ENCODE data around the gene VTI1A.

Gene VTI1A

GRCh38 chr10:112746329-112746728, 299.3 kb downstream of the VTI1A start:
- DNase-seq (ENCODE audit: low read depth): no peak
- H3K4me3 ChIP-seq (ENCODE audit: low read length): no peak overlapping the region
- H3K9me3 ChIP-seq (ENCODE audit: control insufficient read depth, low read length): no peaks in the 10 kb centered on the region
- no peak overlapping the region for H3K9ac ChIP-seq (ENCODE audit: low read length)
- H3K36me3 ChIP-seq (ENCODE audit: control insufficient read depth, insufficient read depth, low read length, severe bottlenecking): no peaks in the 10 kb centered on the region
- H3K4me1 ChIP-seq (ENCODE audit: control insufficient read depth, insufficient read depth, low read length): peaks cover 8% of the 10 kb centered on the region
- H3K27me3 ChIP-seq (replicated peaks; ENCODE audit: control insufficient read depth, insufficient read depth, low read length): no peaks in the 10 kb centered on the region

- Histone ChIP-seq H3K4me3 (ENCODE audit: low read length) (no peak overlapping the region), H3K9me3 (ENCODE audit: control insufficient read depth, low read length) (no peaks in the 10 kb centered on the region), H3K4me1 (ENCODE audit: control insufficient read depth, insufficient read depth, low read length) (peaks cover 27% of the 10 kb centered on the region), H3K36me3 (ENCODE audit: control insufficient read depth, insufficient read depth, low read length, severe bottlenecking) (no peaks in the 10 kb centered on the region), H3K27me3 (replicated peaks; ENCODE audit: control insufficient read depth, insufficient read depth, low read length) (no peaks in the 10 kb centered on the region), H3K9ac (ENCODE audit: low read length) (no peak overlapping the region)
- no peak for DNase-seq (ENCODE audit: low read depth)
These were observed 303.6 kb downstream of the VTI1A start for GRCh38 chr10:112750427-112751167.

GRCh38 chr10:112751651-112752050, 304.6 kb downstream of the VTI1A start:
- Histone ChIP-seq H3K27me3 (replicated peaks; ENCODE audit: control insufficient read depth, insufficient read depth, low read length) (no peaks in the 10 kb centered on the region), H3K4me1 (ENCODE audit: control insufficient read depth, insufficient read depth, low read length) (peaks cover 27% of the 10 kb centered on the region), H3K4me3 (ENCODE audit: low read length) (no peak overlapping the region), H3K9me3 (ENCODE audit: control insufficient read depth, low read length) (no peaks in the 10 kb centered on the region), H3K9ac (ENCODE audit: low read length) (no peak overlapping the region), H3K36me3 (ENCODE audit: control insufficient read depth, insufficient read depth, low read length, severe bottlenecking) (no peaks in the 10 kb centered on the region)
- DNase-seq (ENCODE audit: low read depth): no peak

GRCh38 chr10:112752288-112752687, 305.3 kb downstream of the VTI1A start:
- Histone ChIP-seq H3K4me1 (ENCODE audit: control insufficient read depth, insufficient read depth, low read length) (peaks cover 27% of the 10 kb centered on the region), H3K9ac (ENCODE audit: low read length) (peak overlapping the region; percentile 25), H3K9me3 (ENCODE audit: control insufficient read depth, low read length) (no peaks in the 10 kb centered on the region), H3K4me3 (ENCODE audit: low read length) (peak overlapping the region; percentile 45), H3K36me3 (ENCODE audit: control insufficient read depth, insufficient read depth, low read length, severe bottlenecking) (no peaks in the 10 kb centered on the region), H3K27me3 (replicated peaks; ENCODE audit: control insufficient read depth, insufficient read depth, low read length) (no peaks in the 10 kb centered on the region)
- DNase-seq (ENCODE audit: low read depth): peak; percentile 56

- no peak overlapping the region for H3K9ac ChIP-seq (ENCODE audit: low read length)
- peaks cover 27% of the 10 kb centered on the region for H3K4me1 ChIP-seq (ENCODE audit: control insufficient read depth, insufficient read depth, low read length)
- H3K9me3 ChIP-seq (ENCODE audit: control insufficient read depth, low read length): no peaks in the 10 kb centered on the region
- peak overlapping the region; percentile 58 for H3K4me3 ChIP-seq (ENCODE audit: low read length)
- no peaks in the 10 kb centered on the region for H3K27me3 ChIP-seq (replicated peaks; ENCODE audit: control insufficient read depth, insufficient read depth, low read length)
- DNase-seq (ENCODE audit: low read depth): peak; percentile 55
- H3K36me3 ChIP-seq (ENCODE audit: control insufficient read depth, insufficient read depth, low read length, severe bottlenecking): no peaks in the 10 kb centered on the region
These were observed 307.0 kb downstream of the VTI1A start for GRCh38 chr10:112753961-112754411.

- Histone ChIP-seq H3K36me3 (ENCODE audit: control insufficient read depth, insufficient read depth, low read length, severe bottlenecking) (no peaks in the 10 kb centered on the region), H3K9ac (ENCODE audit: low read length) (no peak overlapping the region), H3K27me3 (replicated peaks; ENCODE audit: control insufficient read depth, insufficient read depth, low read length) (no peaks in the 10 kb centered on the region), H3K4me3 (ENCODE audit: low read length) (no peak overlapping the region), H3K4me1 (ENCODE audit: control insufficient read depth, insufficient read depth, low read length) (peaks cover 27% of the 10 kb centered on the region), H3K9me3 (ENCODE audit: control insufficient read depth, low read length) (no peaks in the 10 kb centered on the region)
- no peak for DNase-seq (ENCODE audit: low read depth)
These were observed 308.6 kb downstream of the VTI1A start for GRCh38 chr10:112755446-112756234.

GRCh38 chr10:112756235-112756527, 309.2 kb downstream of the VTI1A start:
- Histone ChIP-seq H3K4me1 (ENCODE audit: control insufficient read depth, insufficient read depth, low read length) (peaks cover 27% of the 10 kb centered on the region), H3K4me3 (ENCODE audit: low read length) (no peak overlapping the region), H3K36me3 (ENCODE audit: control insufficient read depth, insufficient read depth, low read length, severe bottlenecking) (no peaks in the 10 kb centered on the region), H3K27me3 (replicated peaks; ENCODE audit: control insufficient read depth, insufficient read depth, low read length) (no peaks in the 10 kb centered on the region), H3K9ac (ENCODE audit: low read length) (no peak overlapping the region), H3K9me3 (ENCODE audit: control insufficient read depth, low read length) (no peaks in the 10 kb centered on the region)
- DNase-seq (ENCODE audit: low read depth): no peak

GRCh38 chr10:112758961-112759360, 311.9 kb downstream of the VTI1A start:
- Histone ChIP-seq H3K27me3 (replicated peaks; ENCODE audit: control insufficient read depth, insufficient read depth, low read length) (no peaks in the 10 kb centered on the region), H3K4me3 (ENCODE audit: low read length) (no peak overlapping the region), H3K9ac (ENCODE audit: low read length) (no peak overlapping the region), H3K36me3 (ENCODE audit: control insufficient read depth, insufficient read depth, low read length, severe bottlenecking) (no peaks in the 10 kb centered on the region), H3K4me1 (ENCODE audit: control insufficient read depth, insufficient read depth, low read length) (peaks cover 6% of the 10 kb centered on the region), H3K9me3 (ENCODE audit: control insufficient read depth, low read length) (no peaks in the 10 kb centered on the region)
- DNase-seq (ENCODE audit: low read depth): no peak

GRCh38 chr10:112759496-112759895, 312.5 kb downstream of the VTI1A start:
- no peaks in the 10 kb centered on the region for H3K27me3 ChIP-seq (replicated peaks; ENCODE audit: control insufficient read depth, insufficient read depth, low read length)
- H3K9ac ChIP-seq (ENCODE audit: low read length): no peak overlapping the region
- DNase-seq (ENCODE audit: low read depth): no peak
- no peaks in the 10 kb centered on the region for H3K36me3 ChIP-seq (ENCODE audit: control insufficient read depth, insufficient read depth, low read length, severe bottlenecking)
- no peaks in the 10 kb centered on the region for H3K9me3 ChIP-seq (ENCODE audit: control insufficient read depth, low read length)
- H3K4me3 ChIP-seq (ENCODE audit: low read length): no peak overlapping the region
- H3K4me1 ChIP-seq (ENCODE audit: control insufficient read depth, insufficient read depth, low read length): peaks cover under 1% of the 10 kb centered on the region

GRCh38 chr10:112761256-112761655, 314.2 kb downstream of the VTI1A start:
- no peaks in the 10 kb centered on the region for H3K27me3 ChIP-seq (replicated peaks; ENCODE audit: control insufficient read depth, insufficient read depth, low read length)
- no peaks in the 10 kb centered on the region for H3K9me3 ChIP-seq (ENCODE audit: control insufficient read depth, low read length)
- H3K36me3 ChIP-seq (ENCODE audit: control insufficient read depth, insufficient read depth, low read length, severe bottlenecking): no peaks in the 10 kb centered on the region
- no peak overlapping the region for H3K4me3 ChIP-seq (ENCODE audit: low read length)
- no peak for DNase-seq (ENCODE audit: low read depth)
- no peak overlapping the region for H3K9ac ChIP-seq (ENCODE audit: low read length)
- no peaks in the 10 kb centered on the region for H3K4me1 ChIP-seq (ENCODE audit: control insufficient read depth, insufficient read depth, low read length)

- no peaks in the 10 kb centered on the region for H3K27me3 ChIP-seq (replicated peaks; ENCODE audit: control insufficient read depth, insufficient read depth, low read length)
- H3K4me3 ChIP-seq (ENCODE audit: low read length): no peak overlapping the region
- no peaks in the 10 kb centered on the region for H3K9me3 ChIP-seq (ENCODE audit: control insufficient read depth, low read length)
- H3K4me1 ChIP-seq (ENCODE audit: control insufficient read depth, insufficient read depth, low read length): peaks cover 10% of the 10 kb centered on the region
- no peaks in the 10 kb centered on the region for H3K36me3 ChIP-seq (ENCODE audit: control insufficient read depth, insufficient read depth, low read length, severe bottlenecking)
- DNase-seq (ENCODE audit: low read depth): peak; percentile 61
- H3K9ac ChIP-seq (ENCODE audit: low read length): no peak overlapping the region
These were observed 317.0 kb downstream of the VTI1A start for GRCh38 chr10:112763916-112764520.

All from adipocyte (in vitro differentiated cells).